Measurements from ENCODE around the gene ANKRD39.

Gene ANKRD39

GRCh38 chr2:96802721-96803120 is 55.1 kb downstream of the ANKRD39 start:
- Histone ChIP-seq H3K4me1 (ENCODE audit: control insufficient read depth, insufficient read depth, low read length, poor library complexity, severe bottlenecking) (no peaks in the 10 kb centered on the region), H3K27ac (ENCODE audit: low read depth, low read length, severe bottlenecking) (no peak overlapping the region), H3K9me3 (ENCODE audit: control insufficient read depth, low read length) (no peaks in the 10 kb centered on the region), H3K36me3 (ENCODE audit: control insufficient read depth, insufficient read depth, low read length) (peaks cover 7% of the 10 kb centered on the region), H3K4me3 (ENCODE audit: extremely low read depth, insufficient read depth, low read length, poor library complexity, severe bottlenecking) (no peak overlapping the region)
- 83 to 94% methylated on average over 6 of the region's 7 CpGs for WGBS, 2 experiments (ENCODE audit: insufficient coverage in 2 of 2)

GRCh38 chr2:96801786-96802595 is 55.8 kb downstream of the ANKRD39 start:
- Histone ChIP-seq H3K36me3 (ENCODE audit: control insufficient read depth, insufficient read depth, low read length) (peaks cover 7% of the 10 kb centered on the region), H3K4me3 (ENCODE audit: extremely low read depth, insufficient read depth, low read length, poor library complexity, severe bottlenecking) (no peak overlapping the region), H3K9me3 (ENCODE audit: control insufficient read depth, low read length) (no peaks in the 10 kb centered on the region), H3K27ac (ENCODE audit: low read depth, low read length, severe bottlenecking) (no peak overlapping the region), H3K4me1 (ENCODE audit: control insufficient read depth, insufficient read depth, low read length, poor library complexity, severe bottlenecking) (no peaks in the 10 kb centered on the region)
- 93% methylated on average over 7 to 10 of the region's 10 CpGs for WGBS, 2 experiments (ENCODE audit: insufficient coverage in 2 of 2)

GRCh38 chr2:96801005-96801785 is 56.6 kb downstream of the ANKRD39 start:
- Histone ChIP-seq H3K4me1 (ENCODE audit: control insufficient read depth, insufficient read depth, low read length, poor library complexity, severe bottlenecking) (no peaks in the 10 kb centered on the region), H3K4me3 (ENCODE audit: extremely low read depth, insufficient read depth, low read length, poor library complexity, severe bottlenecking) (no peak overlapping the region), H3K27ac (ENCODE audit: low read depth, low read length, severe bottlenecking) (no peak overlapping the region), H3K36me3 (ENCODE audit: control insufficient read depth, insufficient read depth, low read length) (peaks cover 7% of the 10 kb centered on the region), H3K9me3 (ENCODE audit: control insufficient read depth, low read length) (no peaks in the 10 kb centered on the region)
- 62 to 64% methylated on average over 8 to 11 of the region's 15 CpGs for WGBS, 2 experiments (ENCODE audit: insufficient coverage in 2 of 2)

GRCh38 chr2:96800061-96801004 is 57.5 kb downstream of the ANKRD39 start:
- Histone ChIP-seq H3K27ac (ENCODE audit: low read depth, low read length, severe bottlenecking) (no peak overlapping the region), H3K9me3 (ENCODE audit: control insufficient read depth, low read length) (no peaks in the 10 kb centered on the region), H3K4me3 (ENCODE audit: extremely low read depth, insufficient read depth, low read length, poor library complexity, severe bottlenecking) (no peak overlapping the region), H3K36me3 (ENCODE audit: control insufficient read depth, insufficient read depth, low read length) (peaks cover 7% of the 10 kb centered on the region), H3K4me1 (ENCODE audit: control insufficient read depth, insufficient read depth, low read length, poor library complexity, severe bottlenecking) (no peaks in the 10 kb centered on the region)
- 94% methylated on average over 21 to 24 of the region's 27 CpGs for WGBS, 2 experiments (ENCODE audit: insufficient coverage in 2 of 2)

DNA sequence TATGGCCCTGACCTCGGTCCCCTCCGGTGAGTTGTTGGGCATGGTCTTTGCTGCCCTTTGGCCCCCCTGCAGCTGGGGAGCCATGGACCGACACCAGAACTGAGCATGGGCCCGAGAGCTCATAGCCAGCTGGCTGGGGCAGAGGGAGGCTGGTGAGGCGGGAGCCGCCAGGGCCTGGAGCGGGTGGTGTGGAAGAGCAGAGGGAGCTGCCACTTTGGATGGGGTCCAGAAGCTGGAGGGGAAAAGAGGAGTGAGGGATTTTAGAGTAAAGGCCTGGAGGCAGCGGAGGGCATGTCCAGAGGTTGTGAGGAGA is 58.2 kb downstream of the ANKRD39 start:
- Histone ChIP-seq H3K9me3 (ENCODE audit: control insufficient read depth, low read length) (no peaks in the 10 kb centered on the region), H3K4me1 (ENCODE audit: control insufficient read depth, insufficient read depth, low read length, poor library complexity, severe bottlenecking) (no peaks in the 10 kb centered on the region)
- 89 to 100% methylated on average over 6 to 7 of the region's 8 CpGs for WGBS, 2 experiments (ENCODE audit: insufficient coverage in 2 of 2)

DNA sequence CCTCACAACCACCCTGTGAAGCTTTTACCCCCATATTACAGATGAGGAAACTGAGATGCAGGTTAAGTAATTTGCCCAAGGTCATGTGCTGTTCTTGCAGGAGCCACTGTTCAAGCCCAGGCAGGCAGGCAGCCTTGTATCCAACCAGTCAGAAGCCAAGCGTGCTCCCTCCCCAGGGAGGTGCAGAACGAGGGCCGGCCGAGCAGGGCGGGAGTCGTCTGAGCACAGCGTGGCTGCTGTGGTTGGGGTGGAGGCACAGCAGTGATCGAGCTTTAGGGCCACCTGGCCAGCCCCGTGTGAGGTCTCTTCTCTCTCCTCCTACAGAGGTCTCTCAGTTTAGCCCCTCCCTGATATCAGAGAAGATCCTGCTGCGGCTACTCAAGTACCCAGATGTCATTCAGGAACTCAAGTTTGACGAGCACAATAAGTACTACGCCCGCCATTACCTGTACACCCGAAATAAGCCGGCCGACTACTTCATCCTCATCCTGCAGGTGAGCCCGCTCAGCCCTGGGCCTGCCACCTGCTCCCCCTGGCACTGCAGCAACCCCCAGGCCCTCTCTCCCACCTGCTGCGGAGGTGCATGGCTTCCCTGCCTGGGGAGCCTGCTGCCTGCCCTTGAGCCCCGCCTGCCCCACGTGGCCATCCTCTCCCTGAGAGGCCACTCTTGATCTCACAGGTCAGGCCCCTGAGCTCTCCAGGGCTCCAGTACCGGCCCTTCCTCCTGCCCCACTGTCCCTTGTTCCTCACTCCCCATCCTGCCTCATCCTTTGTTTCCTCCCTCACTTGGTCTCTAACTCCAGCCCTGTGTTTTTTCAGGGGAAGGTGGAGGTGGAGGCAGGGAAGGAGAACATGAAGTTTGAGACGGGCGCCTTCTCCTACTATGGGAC is 58.8 kb downstream of the ANKRD39 start:
- Histone ChIP-seq H3K4me1 (ENCODE audit: control insufficient read depth, insufficient read depth, low read length, poor library complexity, severe bottlenecking) (no peaks in the 10 kb centered on the region), H3K36me3 (ENCODE audit: control insufficient read depth, insufficient read depth, low read length) (peaks cover 7% of the 10 kb centered on the region), H3K4me3 (ENCODE audit: extremely low read depth, insufficient read depth, low read length, poor library complexity, severe bottlenecking) (no peak overlapping the region), H3K27ac (ENCODE audit: low read depth, low read length, severe bottlenecking) (no peak overlapping the region), H3K9me3 (ENCODE audit: control insufficient read depth, low read length) (no peaks in the 10 kb centered on the region)
- 84 to 90% methylated on average over 15 to 16 of the region's 23 CpGs for WGBS, 2 experiments (ENCODE audit: insufficient coverage in 2 of 2)

More for the DNA sequence above, 58.2 kb downstream of the ANKRD39 start:
- Histone ChIP-seq H3K36me3 (ENCODE audit: control insufficient read depth, insufficient read depth, low read length) (peaks cover 7% of the 10 kb centered on the region), H3K27ac (ENCODE audit: low read depth, low read length, severe bottlenecking) (no peak overlapping the region), H3K4me3 (ENCODE audit: extremely low read depth, insufficient read depth, low read length, poor library complexity, severe bottlenecking) (no peak overlapping the region)

Measured in mesodermal cell (in vitro differentiated cells).